Heart right ventricle (tissue), 16 donors: ENCODE measurements around the gene TMED10. TPM values are rescaled to one million over a fixed set of nuclear protein-coding genes. Genes with fewer than 3 reads are reported as not detected.

Experiments used
- ATAC-seq, 8 donors: fragments of 200-7000 bp; cut with Tn5 transposase; one replicate each; pipeline ENCODE4 v1.9.1; 2020; ENCODE audit warnings: mild to moderate bottlenecking in 8 of 8, moderate library complexity in 8 of 8, moderate number of reproducible peaks in 1 of 8
- DNase-seq, 2 donors: peaks; one replicate each; pipeline ENCODE4 v3.0.0-alpha.2; 2020
- H3K27ac ChIP-seq, 10 donors: fragments of 200-600 bp; sonication (generic) in 2 of 10; one replicate each; pipeline versions ENCODE4 v1.5.0 to v1.8.0; 2020 to 2022; ENCODE audit warnings: mild to moderate bottlenecking in 3 of 10
- H3K27me3 ChIP-seq, 7 donors: fragments of 200-600 bp; one replicate each; pipeline ENCODE4 v1.8.0; 2021 to 2022; ENCODE audit warnings: mild to moderate bottlenecking in 2 of 7
- H3K36me3 ChIP-seq, 9 donors: fragments of 200-600 bp; sonication (generic) in 1 of 9; one replicate each; pipeline versions ENCODE4 v1.5.0 to v1.8.0; 2020 to 2022; ENCODE audit warnings: mild to moderate bottlenecking in 2 of 9
- H3K4me1 ChIP-seq, 9 donors: fragments of 200-600 bp; sonication (generic) in 1 of 9; one replicate each; pipeline versions ENCODE4 v1.5.0 to v1.8.0; 2020 to 2022; ENCODE audit warnings: mild to moderate bottlenecking in 4 of 9
- H3K4me3 ChIP-seq, 10 donors: fragments of 200-600 bp; sonication (generic) in 2 of 10; one replicate each; pipeline versions ENCODE4 v1.5.0 to v1.8.0; 2020 to 2022; ENCODE audit warnings: mild to moderate bottlenecking in 7 of 10, moderate library complexity in 2 of 10
- H3K9me3 ChIP-seq, 11 donors: fragments of 200-600 bp in 10 of 11; sonication (generic) in 2 of 11; one replicate each; pipeline versions ENCODE4 v1.5.0 to v1.8.0; 2013 to 2022; ENCODE audit warnings: mild to moderate bottlenecking in 2 of 11, control low read depth in 1 of 11, moderate library complexity in 1 of 11
- CTCF ChIP-seq, 9 donors: fragments of 200-600 bp; sonication (generic) in 2 of 9; IDR thresholded peaks; one replicate each; pipeline versions ENCODE4 v1.5.0 to v1.8.0; 2021 to 2022; ENCODE audit warnings: antibody characterized with exemption in 9 of 9, mild to moderate bottlenecking in 5 of 9, moderate library complexity in 1 of 9
- WGBS, 2 donors: extraction: QIAGEN DNeasy Blood & Tissue Kit; methylation state at CpG; one replicate each; pipeline ENCODE4 v1.1.7; 2013; ENCODE audit warnings: inconsistent platforms in 1 of 2; 5-methylcytosine and 5-hydroxymethylcytosine counted together
- intact Hi-C, 10 donors: fragments of 100-400 bp; cut with DNase I; formaldehyde crosslinking; loops; one replicate each; pipeline versions ENCODE4 v1.11.1 to v1.14.2; 2022
- polyA plus RNA-seq, 2 donors: library from polyadenylated mRNA; stranded (reverse); fragments of 200-250 nt; gene quantifications; one replicate each; pipeline ENCODE4 v1.2.3, GENCODE V29; 2013
- total RNA-seq, 10 donors: library from RNA; stranded (reverse); fragmentation: NEBNext Ultra II Directional in 3 of 10; extraction: Animal tissue kit (Norgen Biotek cat#: 25700) in 3 of 10; gene quantifications; one replicate each; pipeline versions ENCODE4 v1.2.1 to v1.2.4, GENCODE V29; 2021 to 2023
- donor health status: Arrhythmogenic right ventricular cardiomyopathy.
- donor health status: ischemic (EF 13 %, LVEDD 7.1; RV severe dilation, severe dysfunction).
- donor health status: healthy with polysubstance abuse.
- donor health status: DM: no; HTN: yes; CAD: no.
- donor health status: DM: no; HTN: no; CAD: no.
- donor health status: ischemic (EF 25% LVEDD 6.9; RV normal size, moderate dysfunction).
- donor health status: ischemic (EF 25% LVEDD 5.7; RV mildly dilated, moderate dysfunction).
- donor health status: healthy.
- donor health status: DM: yes; HTN: yes; CAD: no.
- donor health status: Ischemic cardiomyopathy.
- donor health status: ischemic (EF 35%, LVEDD 5.7; RV mildly dilated, moderate dysfunction).
- donor health status: nonischemic (EF 11% LVEDD 7.7; RV severe dilation, severe dysfunction).
- donor health status: DM: yes; HTN: yes; CAD: no.
- donor health status: PGD.
- donor health status: ischemic (EF 29% LVEDD 5.4; RV normal size, mild dysfunction).
- donor health status: nonischemic (EF 23%, LVEDD 6.1; RV moderate dilation, normal function).

Gene TMED10
- total and polyA plus RNA-seq, 12 donors = 29.1 to 366 (median 275) TPM

DNA sequence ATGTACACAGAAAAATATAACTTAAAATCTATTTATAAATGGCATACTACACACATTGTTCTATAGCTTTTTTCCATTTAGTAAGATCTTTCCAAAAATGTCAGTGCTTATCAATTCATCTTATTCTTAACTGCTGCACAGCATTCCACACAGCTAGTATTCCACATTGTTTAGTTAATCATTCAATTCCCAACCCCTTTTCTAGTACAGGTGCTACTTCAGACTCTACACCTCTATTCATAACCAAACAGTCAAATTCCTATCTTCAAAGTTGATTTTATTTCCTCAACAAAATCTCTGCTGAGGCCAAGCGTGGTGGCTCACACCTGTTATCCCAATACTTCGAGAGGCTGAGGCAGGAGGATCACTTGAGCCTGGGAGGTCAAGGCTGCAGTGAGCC, 37.2 kb downstream of the TMED10 start:
- H3K4me1 ChIP-seq = peaks cover 0 to 62% (median 29%) of the 10 kb centered on the region in 9 donors
- H3K36me3 ChIP-seq = peaks cover 0 to 29% (median 15%) of the 10 kb centered on the region in 9 donors
- no peak overlapping the region for H3K4me3 ChIP-seq
- no peak for ATAC-seq
- no peak for TF ChIP-seq CTCF (IDR thresholded peaks at IDR 0.05)
- WGBS, 2 donors = 97 to 98% methylated on average over 2 of the region's 2 CpGs
- peak overlapping the region in 5 of 10 donors; percentile 24 to 65 (median 38) for H3K27ac ChIP-seq
- intact Hi-C loops = loop anchor here in 2 of 10 donors (5.0 to 10.0 kb wide), 2 partner anchors 353 to 356 kb away; no protein-coding TSS in a partner anchor
- DNase-seq = no peak
- no peaks in the 10 kb centered on the region for H3K9me3 ChIP-seq
- H3K27me3 ChIP-seq = no peaks in the 10 kb centered on the region

DNA sequence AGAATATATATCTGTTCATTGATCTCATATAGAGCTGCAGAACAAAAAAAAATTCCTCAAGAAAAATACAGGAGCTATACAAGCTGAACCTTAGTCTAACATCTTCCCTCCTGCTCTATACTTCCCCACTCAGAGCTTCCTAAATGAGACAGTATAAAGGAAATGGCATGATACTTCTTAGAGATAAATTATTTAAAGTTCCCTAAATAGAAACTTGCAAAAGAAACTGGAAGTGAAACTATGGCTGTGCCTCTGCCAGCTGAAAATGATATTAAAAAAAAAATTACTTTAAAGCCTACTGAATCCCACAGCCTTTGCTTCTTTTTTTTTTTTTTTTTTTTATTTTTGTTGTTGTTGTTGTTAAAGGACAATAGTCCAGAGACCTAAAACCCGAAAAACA, 37.9 kb downstream of the TMED10 start:
- no peak overlapping the region for H3K4me3 ChIP-seq
- peaks cover 0 to 31% (median 22%) of the 10 kb centered on the region in 9 donors for H3K36me3 ChIP-seq
- DNase-seq (no peak), ATAC-seq (peak in 6 of 8 donors; percentile 35 to 65 (median 43))
- H3K27me3 ChIP-seq = no peaks in the 10 kb centered on the region
- TF ChIP-seq CTCF (IDR thresholded peaks at IDR 0.05) = no peak
- 35 to 56% methylated on average over 1 of the region's 1 CpG for WGBS, 2 donors
- H3K4me1 ChIP-seq = peaks cover 0 to 55% (median 22%) of the 10 kb centered on the region in 9 donors
- H3K9me3 ChIP-seq = peaks cover 0 to 5% (median 0%) of the 10 kb centered on the region in 11 donors
- peak overlapping the region in 6 of 10 donors; percentile 2 to 65 (median 35) for H3K27ac ChIP-seq
- intact Hi-C loops = loop anchor here in 2 of 10 donors (5.0 to 10.0 kb wide), 2 partner anchors 354 to 356 kb away; no protein-coding TSS in a partner anchor

GRCh38 chr14:75134644-75135043, 41.8 kb downstream of the TMED10 start:
- TF ChIP-seq CTCF (IDR thresholded peaks at IDR 0.05) = no peak
- H3K27me3 ChIP-seq = no peaks in the 10 kb centered on the region
- peaks cover 0 to 25% (median 17%) of the 10 kb centered on the region in 9 donors for H3K4me1 ChIP-seq
- H3K27ac ChIP-seq = no peak overlapping the region
- DNase-seq (no peak), ATAC-seq (peak in 1 of 8 donors; percentile 53)
- H3K9me3 ChIP-seq = peaks cover 0 to 5% (median 0%) of the 10 kb centered on the region in 11 donors
- H3K4me3 ChIP-seq = no peak overlapping the region
- whole genome bisulfite sequencing, 2 donors = 84 to 88% methylated on average over 6 of the region's 6 CpGs
- intact Hi-C loops = loop anchor here in 9 of 10 donors (1.0 to 10.0 kb wide), 7 partner anchors 163 to 360 kb away; no protein-coding TSS in a partner anchor
- H3K36me3 ChIP-seq = peaks cover 0 to 68% (median 26%) of the 10 kb centered on the region in 9 donors

- peaks cover 0 to 5% (median 0%) of the 10 kb centered on the region in 11 donors for H3K9me3 ChIP-seq
- intact Hi-C loops = loop anchor here in 7 of 10 donors (2.0 to 10.0 kb wide), 6 partner anchors 161 to 361 kb away; no protein-coding TSS in a partner anchor
- peaks cover 0 to 21% (median 11%) of the 10 kb centered on the region in 9 donors for H3K4me1 ChIP-seq
- no peak for TF ChIP-seq CTCF (IDR thresholded peaks at IDR 0.05)
- WGBS, 2 donors = 48 to 78% methylated on average over 2 of the region's 2 CpGs
- DNase-seq = no peak
- H3K4me3 ChIP-seq = no peak overlapping the region
- ATAC-seq = no peak
- H3K36me3 ChIP-seq = peaks cover 0 to 71% (median 26%) of the 10 kb centered on the region in 9 donors
- no peaks in the 10 kb centered on the region for H3K27me3 ChIP-seq
- no peak overlapping the region for H3K27ac ChIP-seq
Observed at GRCh38 chr14:75133597-75133996, 42.8 kb downstream of the TMED10 start.
